NCI-H82 treated with DMSO at 0.1 percent for 48 hours (cell line): ENCODE data around the gene VPS35.
A peak's percentile ranks its signal among the peaks of the same experiment; 100 is the strongest.

Experiments
- DNase-seq: peaks from one replicate; lab custom pipeline; 2025; ENCODE audit not compliant: unreplicated experiment; lab: John Stamatoyannopoulos, UW

The VPS35 gene

GRCh38 chr16:46688654-46689364 is at the start of gene VPS35:
TSS of gene VPS35 (minus strand) at chr16:46689178. CDS start at chr16:46689133, 45 bp downstream.
- peak; percentile 92 for DNase-seq

GRCh38 chr16:46737621-46738214 is 48.7 kb upstream of the VPS35 start:
- DNase-seq = no peak

GRCh38 chr16:46736695-46737094 is 47.7 kb upstream of the VPS35 start:
- DNase-seq = no peak

- DNase-seq = no peak
These were observed 44.4 kb upstream of the VPS35 start for GRCh38 chr16:46733319-46733830.

- DNase-seq = no peak
These were observed 43.6 kb upstream of the VPS35 start for GRCh38 chr16:46732561-46732960.

GRCh38 chr16:46731691-46732555 is 42.9 kb upstream of the VPS35 start:
- DNase-seq = no peak

GRCh38 chr16:46730801-46731690 is 42.1 kb upstream of the VPS35 start:
- no peak for DNase-seq

- no peak for DNase-seq
These were observed 41.1 kb upstream of the VPS35 start for GRCh38 chr16:46730126-46730525.

GRCh38 chr16:46729326-46729995 is 40.5 kb upstream of the VPS35 start:
- no peak for DNase-seq

GRCh38 chr16:46728806-46729205 is 39.8 kb upstream of the VPS35 start:
- no peak for DNase-seq

GRCh38 chr16:46727630-46728029 is 38.7 kb upstream of the VPS35 start:
- no peak for DNase-seq

- DNase-seq = no peak
These were observed 38.2 kb upstream of the VPS35 start for GRCh38 chr16:46727184-46727583.

GRCh38 chr16:46721885-46722284 is 32.9 kb upstream of the VPS35 start:
- DNase-seq = no peak

- no peak for DNase-seq
These were observed 31.6 kb upstream of the VPS35 start for GRCh38 chr16:46720619-46721018.

GRCh38 chr16:46719528-46719927 is 30.6 kb upstream of the VPS35 start:
- DNase-seq = no peak

- DNase-seq = no peak
These were observed 29.2 kb upstream of the VPS35 start for GRCh38 chr16:46718214-46718613.

- DNase-seq = no peak
These were observed 28.7 kb upstream of the VPS35 start for GRCh38 chr16:46717692-46718091.

GRCh38 chr16:46715769-46716305 is 26.9 kb upstream of the VPS35 start:
- DNase-seq = no peak

GRCh38 chr16:46714797-46715591 is 26.0 kb upstream of the VPS35 start:
- no peak for DNase-seq
